MG63 (cell line): Measurements from ENCODE around the gene FADS2. TPM values are rescaled to one million over a fixed set of nuclear protein-coding genes. Genes with fewer than 3 reads are reported as not detected.

Experiments used
- DNase-seq: peaks from one replicate; pipeline ENCODE4 v3.0.0-alpha.2; 2020
- H3K27me3 ChIP-seq: fragments of 250-450 bp; sonication (Bioruptor Pico); 2 replicates; pipeline ENCODE4 v1.5.1; 2020; ENCODE audit warnings: mild to moderate bottlenecking, moderate library complexity
- H3K36me3 ChIP-seq: fragments of 250-450 bp; sonication (Bioruptor Pico); 2 replicates; pipeline ENCODE4 v1.5.1; 2020; ENCODE audit warnings: mild to moderate bottlenecking, moderate library complexity
- H3K4me3 ChIP-seq: fragments of 250-450 bp; sonication (Bioruptor Pico); 2 replicates; pipeline ENCODE4 v1.5.1; 2020; ENCODE audit warnings: mild to moderate bottlenecking, moderate library complexity
- H3K9me3 ChIP-seq: fragments of 250-450 bp; sonication (Bioruptor Pico); 2 replicates; pipeline ENCODE4 v1.5.1; 2020; ENCODE audit warnings: mild to moderate bottlenecking, moderate library complexity
- total RNA-seq: library from RNA; depleted of rRNA; stranded (reverse); fragments of >200 nt; shearing (Covaris generic); gene quantifications from 2 replicates; pipeline ENCODE4 v1.2.3, GENCODE V29; 2014; ENCODE audit warnings: low replicate concordance

The FADS2 gene
- total RNA-seq, 1 experiment from 2014 or later, result 22.6 TPM

GRCh38 chr11:61851900-61852295 lies 23.8 kb downstream of the FADS2 start:
- Histone ChIP-seq H3K4me3 (no peak overlapping the region), H3K36me3 (no peaks in the 10 kb centered on the region), H3K27me3 (no peaks in the 10 kb centered on the region), H3K9me3 (no peaks in the 10 kb centered on the region)
- no peak for DNase-seq

DNA sequence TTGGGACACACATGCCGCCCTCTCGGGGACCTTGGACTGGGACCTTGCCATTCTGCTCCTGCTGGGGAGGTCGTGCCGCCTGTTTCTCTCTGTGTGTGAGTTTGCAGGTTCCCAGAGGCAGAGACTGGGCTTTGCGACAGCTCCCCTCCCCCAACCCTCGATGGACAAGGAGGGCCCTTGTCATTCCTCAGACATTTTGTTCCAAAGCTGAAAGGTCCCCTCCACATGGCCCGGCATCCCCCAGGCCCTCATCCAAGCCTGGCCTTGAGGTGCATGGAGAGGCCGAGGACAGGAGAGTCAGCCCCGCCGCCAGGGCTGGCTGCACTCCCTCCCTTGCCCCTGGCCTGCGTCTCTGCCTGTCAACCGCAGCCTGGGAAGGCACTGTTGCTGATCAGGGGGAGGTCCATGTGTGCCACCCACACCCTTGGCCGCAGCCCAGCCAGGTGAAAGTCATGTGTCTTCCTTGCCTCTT lies 25.6 kb downstream of the FADS2 start:
- no peaks in the 10 kb centered on the region for H3K36me3 ChIP-seq
- DNase-seq, result no peak

DNA sequence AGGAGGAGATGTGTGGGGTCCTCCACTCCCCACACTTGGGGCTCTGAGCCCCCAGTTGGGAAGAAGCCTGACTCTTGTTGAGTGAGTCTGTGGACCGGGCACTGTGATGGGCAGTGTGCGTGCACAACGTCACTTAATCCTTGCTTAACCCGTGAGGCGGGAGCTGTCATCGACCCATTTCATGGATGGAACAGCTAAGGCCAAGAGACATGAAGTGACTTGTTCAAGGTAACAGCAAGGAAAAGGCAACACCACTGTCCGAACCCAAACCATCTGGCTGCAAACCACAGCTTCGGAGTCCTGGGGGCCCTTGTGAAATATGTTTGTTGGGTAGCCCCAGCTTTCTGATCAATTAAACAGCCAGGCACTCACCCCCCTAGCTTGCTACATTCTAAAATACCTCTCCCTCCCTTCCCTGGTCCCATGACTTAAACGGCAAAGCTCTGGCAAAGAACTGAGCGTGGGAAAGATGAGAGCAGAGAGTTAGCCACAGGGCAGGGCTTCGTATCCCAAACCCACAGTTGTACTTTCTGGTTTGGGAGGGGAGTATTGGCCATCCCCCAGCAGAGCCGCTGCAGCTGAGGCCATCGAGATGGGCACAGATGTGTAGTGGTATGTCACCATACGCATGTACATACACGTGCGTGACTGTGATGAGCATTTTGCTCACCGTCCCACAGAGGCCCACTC lies 26.3 kb downstream of the FADS2 start:
- H3K36me3 ChIP-seq, result no peaks in the 10 kb centered on the region
- H3K4me3 ChIP-seq, result no peak overlapping the region
- no peaks in the 10 kb centered on the region for H3K9me3 ChIP-seq
- DNase-seq, result no peak
- H3K27me3 ChIP-seq, result no peaks in the 10 kb centered on the region

More for the DNA sequence above, 25.6 kb downstream of the FADS2 start:
- no peaks in the 10 kb centered on the region for H3K9me3 ChIP-seq
- H3K27me3 ChIP-seq, result no peaks in the 10 kb centered on the region
- H3K4me3 ChIP-seq, result no peak overlapping the region

- H3K36me3 ChIP-seq, result no peaks in the 10 kb centered on the region
- no peak for DNase-seq
- H3K4me3 ChIP-seq, result no peak overlapping the region
- H3K9me3 ChIP-seq, result no peaks in the 10 kb centered on the region
- no peaks in the 10 kb centered on the region for H3K27me3 ChIP-seq
These were observed 27.0 kb downstream of the FADS2 start for GRCh38 chr11:61854966-61855714.

- DNase-seq, result no peak
- Histone ChIP-seq H3K4me3 (no peak overlapping the region), H3K9me3 (no peaks in the 10 kb centered on the region), H3K36me3 (no peaks in the 10 kb centered on the region), H3K27me3 (no peaks in the 10 kb centered on the region)
These were observed 28.0 kb downstream of the FADS2 start for GRCh38 chr11:61855939-61856680.

DNA sequence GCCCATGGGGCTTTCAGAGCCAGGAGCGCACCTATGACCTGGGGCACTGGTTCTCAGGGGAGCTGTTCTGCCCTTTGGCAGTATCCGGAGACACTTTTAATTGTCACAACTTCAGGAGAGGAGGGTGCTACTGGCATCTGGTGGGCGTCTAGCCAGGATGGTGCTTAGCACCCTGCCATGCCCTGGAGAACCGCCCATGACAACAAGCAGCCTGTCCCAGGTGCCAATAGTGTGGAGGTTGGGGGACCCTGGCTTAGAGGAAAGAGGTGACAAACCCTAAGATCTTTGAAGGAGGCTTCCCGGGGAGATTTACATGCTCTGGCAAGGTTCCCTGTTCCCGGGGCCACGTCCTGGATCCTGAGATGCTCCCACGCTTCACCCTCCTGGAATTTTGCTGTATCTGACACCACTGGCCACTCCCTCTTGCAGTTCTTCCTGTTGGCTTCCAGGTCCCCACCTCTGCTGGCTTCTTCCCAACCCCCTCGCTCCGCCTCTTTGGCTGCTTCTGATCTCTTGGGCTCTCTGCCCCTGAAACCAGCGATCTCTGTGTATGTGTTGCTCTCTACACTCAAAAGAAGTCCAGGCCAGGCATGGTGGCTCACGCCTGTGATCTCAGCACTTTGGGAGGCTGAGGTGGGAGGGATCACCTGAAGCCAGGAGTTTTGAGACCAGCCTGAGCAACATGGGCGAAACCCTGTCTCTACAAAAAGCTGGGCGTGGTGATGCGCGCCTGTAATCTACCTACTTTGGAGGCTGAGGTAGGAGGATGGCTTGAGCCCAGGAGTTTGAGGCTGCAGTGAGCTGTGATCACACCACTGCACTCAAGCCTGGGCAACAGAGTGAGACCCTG lies 32.2 kb downstream of the FADS2 start:
- Histone ChIP-seq H3K36me3 (no peaks in the 10 kb centered on the region), H3K4me3 (no peak overlapping the region), H3K27me3 (no peaks in the 10 kb centered on the region), H3K9me3 (no peaks in the 10 kb centered on the region)
- DNase-seq, result peak; percentile 51

DNA sequence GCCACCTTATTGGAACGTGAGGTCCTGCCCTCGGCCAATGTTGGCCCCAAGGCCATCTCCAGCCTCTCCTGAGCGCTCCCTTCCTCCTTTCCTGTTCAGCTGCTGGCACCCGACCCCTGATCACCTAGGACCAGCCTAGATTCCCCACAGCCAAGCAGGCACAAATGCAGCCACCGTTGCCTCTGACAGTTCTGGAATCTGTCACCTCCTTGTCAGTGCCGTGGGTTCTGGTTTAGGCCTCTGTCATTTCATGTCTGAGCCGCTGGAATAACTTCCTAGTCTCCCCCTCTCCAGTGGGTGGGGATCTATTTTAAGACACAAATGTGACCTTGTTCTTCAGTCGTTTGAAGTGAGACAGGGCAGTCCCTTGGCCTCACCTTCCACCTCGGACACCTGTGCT lies 33.5 kb downstream of the FADS2 start:
- no peaks in the 10 kb centered on the region for H3K9me3 ChIP-seq
- no peak for DNase-seq
- H3K27me3 ChIP-seq, result no peaks in the 10 kb centered on the region
- no peaks in the 10 kb centered on the region for H3K36me3 ChIP-seq
- H3K4me3 ChIP-seq, result no peak overlapping the region

DNA sequence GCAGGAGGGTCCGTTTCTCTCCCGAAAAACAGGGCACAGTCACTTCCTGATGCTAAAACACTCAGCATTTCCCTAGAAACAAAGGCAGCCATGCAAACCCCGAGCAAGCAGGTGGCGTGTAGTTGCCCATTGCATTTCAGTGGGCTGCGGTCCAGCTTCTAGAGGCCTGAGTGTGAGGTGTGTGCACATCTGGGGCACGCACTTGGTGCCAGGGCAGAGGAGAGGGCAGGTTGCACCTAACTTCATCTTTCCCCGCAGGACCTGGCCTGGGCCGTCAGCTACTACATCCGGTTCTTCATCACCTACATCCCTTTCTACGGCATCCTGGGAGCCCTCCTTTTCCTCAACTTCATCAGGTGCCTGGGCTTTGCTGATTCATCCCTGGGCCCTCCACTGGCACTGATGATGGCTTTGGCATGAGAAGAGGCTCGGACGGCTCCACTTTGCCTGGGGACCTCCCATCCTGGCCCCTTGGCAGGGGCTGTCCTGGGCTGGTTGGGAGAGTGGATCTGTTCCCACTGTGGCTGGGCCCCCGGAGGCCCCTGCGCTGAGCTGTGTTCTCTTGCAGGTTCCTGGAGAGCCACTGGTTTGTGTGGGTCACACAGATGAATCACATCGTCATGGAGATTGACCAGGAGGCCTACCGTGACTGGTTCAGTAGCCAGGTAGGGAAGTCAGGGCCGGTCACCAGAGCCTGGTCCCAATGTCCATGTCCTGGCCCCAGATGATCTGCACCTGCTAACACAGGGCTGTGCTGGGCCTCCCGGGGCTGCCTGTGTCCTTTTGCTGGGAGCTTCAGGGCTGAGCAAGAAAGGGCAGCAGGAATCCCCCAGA lies 34.8 kb downstream of the FADS2 start:
- no peaks in the 10 kb centered on the region for H3K9me3 ChIP-seq
- H3K36me3 ChIP-seq, result no peaks in the 10 kb centered on the region
- DNase-seq, result no peak
- no peak overlapping the region for H3K4me3 ChIP-seq
- no peaks in the 10 kb centered on the region for H3K27me3 ChIP-seq

GRCh38 chr11:61863548-61864081 lies 35.5 kb downstream of the FADS2 start:
- Histone ChIP-seq H3K4me3 (no peak overlapping the region), H3K27me3 (no peaks in the 10 kb centered on the region), H3K36me3 (no peaks in the 10 kb centered on the region), H3K9me3 (no peaks in the 10 kb centered on the region)
- DNase-seq, result no peak

DNA sequence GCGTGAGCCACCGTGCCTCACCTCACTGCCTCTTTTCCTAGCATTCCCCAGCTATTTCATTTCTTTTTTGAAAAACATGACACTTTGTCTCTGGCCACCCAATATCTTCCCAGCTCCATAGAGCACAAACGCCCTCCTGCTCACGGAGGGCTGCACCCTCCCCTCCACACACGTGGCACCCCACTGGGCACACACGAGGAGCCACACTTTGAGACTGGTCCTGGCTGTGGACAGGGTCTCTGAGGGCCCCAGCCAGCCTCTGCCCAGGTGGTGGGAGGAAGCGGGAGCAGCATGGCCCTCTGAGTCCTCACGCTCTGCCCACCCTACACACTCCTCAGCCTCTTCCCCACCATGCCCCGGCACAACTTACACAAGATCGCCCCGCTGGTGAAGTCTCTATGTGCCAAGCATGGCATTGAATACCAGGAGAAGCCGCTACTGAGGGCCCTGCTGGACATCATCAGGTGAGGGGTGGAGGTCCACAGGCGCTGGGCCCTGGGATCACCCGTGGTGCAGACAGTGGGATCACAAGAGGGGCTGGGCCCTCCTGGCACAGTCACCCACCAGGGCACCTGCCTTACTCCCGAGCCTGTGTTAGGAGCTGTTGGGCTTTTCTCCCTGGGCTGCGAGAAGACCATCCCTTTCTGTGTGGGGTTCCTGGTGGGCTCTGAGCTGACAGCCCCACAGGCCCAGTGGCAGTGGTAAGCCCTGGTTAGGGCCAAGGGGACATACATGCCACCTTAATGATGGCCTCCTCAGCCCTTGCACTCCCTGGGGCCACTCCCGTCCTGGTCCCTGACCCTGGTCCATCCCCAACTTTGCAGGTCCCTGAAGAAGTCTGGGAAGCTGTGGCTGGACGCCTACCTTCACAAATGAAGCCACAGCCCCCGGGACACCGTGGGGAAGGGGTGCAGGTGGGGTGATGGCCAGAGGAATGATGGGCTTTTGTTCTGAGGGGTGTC lies 37.0 kb downstream of the FADS2 start:
- DNase-seq, result no peak
- no peak overlapping the region for H3K4me3 ChIP-seq
- H3K27me3 ChIP-seq, result no peaks in the 10 kb centered on the region
- no peaks in the 10 kb centered on the region for H3K9me3 ChIP-seq
- no peaks in the 10 kb centered on the region for H3K36me3 ChIP-seq

DNA sequence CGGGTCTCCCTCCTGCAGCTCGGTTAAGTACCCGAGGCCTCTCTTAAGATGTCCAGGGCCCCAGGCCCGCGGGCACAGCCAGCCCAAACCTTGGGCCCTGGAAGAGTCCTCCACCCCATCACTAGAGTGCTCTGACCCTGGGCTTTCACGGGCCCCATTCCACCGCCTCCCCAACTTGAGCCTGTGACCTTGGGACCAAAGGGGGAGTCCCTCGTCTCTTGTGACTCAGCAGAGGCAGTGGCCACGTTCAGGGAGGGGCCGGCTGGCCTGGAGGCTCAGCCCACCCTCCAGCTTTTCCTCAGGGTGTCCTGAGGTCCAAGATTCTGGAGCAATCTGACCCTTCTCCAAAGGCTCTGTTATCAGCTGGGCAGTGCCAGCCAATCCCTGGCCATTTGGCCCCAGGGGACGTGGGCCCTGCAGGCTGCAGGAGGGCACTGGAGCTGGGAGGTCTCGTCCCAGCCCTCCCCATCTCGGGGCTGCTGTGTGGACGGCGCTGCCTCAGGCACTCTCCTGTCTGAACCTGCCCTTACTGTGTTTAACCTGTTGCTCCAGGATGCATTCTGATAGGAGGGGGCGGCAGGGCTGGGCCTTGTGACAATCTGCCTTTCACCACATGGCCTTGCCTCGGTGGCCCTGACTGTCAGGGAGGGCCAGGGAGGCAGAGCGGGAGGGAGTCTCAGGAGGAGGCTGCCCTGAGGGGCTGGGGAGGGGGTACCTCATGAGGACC lies 38.3 kb downstream of the FADS2 start:
- no peaks in the 10 kb centered on the region for H3K36me3 ChIP-seq
- no peak for DNase-seq
- H3K27me3 ChIP-seq, result no peaks in the 10 kb centered on the region
- H3K4me3 ChIP-seq, result no peak overlapping the region
- H3K9me3 ChIP-seq, result no peaks in the 10 kb centered on the region

GRCh38 chr11:61866958-61867343 lies 38.9 kb downstream of the FADS2 start:
- no peak overlapping the region for H3K4me3 ChIP-seq
- H3K9me3 ChIP-seq, result no peaks in the 10 kb centered on the region
- no peaks in the 10 kb centered on the region for H3K36me3 ChIP-seq
- no peak for DNase-seq
- H3K27me3 ChIP-seq, result no peaks in the 10 kb centered on the region

DNA sequence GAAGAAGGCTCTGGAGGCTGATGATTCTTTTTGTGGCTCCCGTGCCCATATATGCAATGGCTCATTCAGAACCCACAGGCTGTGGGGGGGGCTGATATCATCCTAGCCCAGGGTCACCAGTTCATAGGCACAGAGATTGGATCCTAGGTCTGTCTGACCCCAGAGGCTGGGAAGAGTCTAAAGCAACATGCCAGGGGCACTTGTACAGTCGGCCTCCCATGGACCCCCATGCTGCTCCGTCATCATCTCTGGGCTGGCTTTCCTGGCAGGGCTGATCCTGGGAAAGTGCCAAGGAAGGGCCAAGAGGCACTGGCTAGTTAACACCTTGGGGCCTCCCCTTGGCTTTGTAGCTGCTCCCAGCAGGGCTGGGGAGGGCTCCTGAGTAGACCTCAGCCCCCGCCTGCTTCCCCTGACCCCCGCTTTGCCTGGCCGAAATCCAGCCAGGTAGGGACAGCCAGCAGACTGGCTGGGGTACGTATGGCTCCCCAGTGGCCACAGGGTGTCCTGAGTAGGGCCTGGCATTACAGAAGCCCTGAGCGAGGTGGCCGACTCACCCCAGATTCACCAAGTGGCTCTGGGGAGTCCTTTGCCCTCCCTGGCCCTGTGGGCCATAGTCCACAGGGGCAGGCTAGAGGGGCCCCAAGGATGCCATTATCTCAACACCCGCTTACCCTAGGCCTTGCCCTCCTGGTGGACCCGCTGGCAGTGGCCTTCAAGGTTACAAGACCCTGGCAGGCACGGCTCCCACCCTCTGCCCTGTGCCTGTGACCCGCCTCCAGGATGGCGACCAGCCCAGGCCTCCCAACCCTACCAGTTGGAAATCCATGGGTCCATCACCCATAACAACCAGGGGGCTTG lies 40.7 kb downstream of the FADS2 start:
- no peak overlapping the region for H3K4me3 ChIP-seq
- H3K36me3 ChIP-seq, result no peaks in the 10 kb centered on the region
- DNase-seq, result no peak
- H3K27me3 ChIP-seq, result no peaks in the 10 kb centered on the region
- no peaks in the 10 kb centered on the region for H3K9me3 ChIP-seq

- no peak overlapping the region for H3K4me3 ChIP-seq
- H3K27me3 ChIP-seq, result no peaks in the 10 kb centered on the region
- H3K36me3 ChIP-seq, result no peaks in the 10 kb centered on the region
- H3K9me3 ChIP-seq, result no peaks in the 10 kb centered on the region
- DNase-seq, result no peak
These were observed 41.3 kb downstream of the FADS2 start for GRCh38 chr11:61869429-61869707.
